Measurements from ENCODE around the gene TTLL4.

DNA sequence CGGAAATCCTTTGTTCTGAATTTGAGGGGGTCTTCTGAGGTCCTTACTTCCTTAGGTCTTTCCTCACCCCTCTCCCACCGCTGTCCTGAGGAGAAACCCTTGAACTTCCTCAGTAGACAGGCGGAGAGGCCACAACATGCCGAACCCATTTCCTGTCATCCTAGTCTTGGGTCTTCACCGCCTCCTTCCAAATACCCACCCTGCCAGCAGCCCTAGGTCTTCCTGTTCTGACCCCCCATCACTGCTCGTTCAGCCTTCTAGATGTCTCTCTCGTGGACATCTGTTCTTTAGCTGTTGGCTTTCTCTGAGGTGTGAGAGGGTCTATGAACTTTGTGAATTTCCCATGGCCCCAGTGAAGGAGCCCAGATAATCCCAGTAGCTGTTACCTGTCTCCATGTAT is 44.1 kb downstream of the TTLL4 start:
- TF ChIP-seq, protein P1, sequence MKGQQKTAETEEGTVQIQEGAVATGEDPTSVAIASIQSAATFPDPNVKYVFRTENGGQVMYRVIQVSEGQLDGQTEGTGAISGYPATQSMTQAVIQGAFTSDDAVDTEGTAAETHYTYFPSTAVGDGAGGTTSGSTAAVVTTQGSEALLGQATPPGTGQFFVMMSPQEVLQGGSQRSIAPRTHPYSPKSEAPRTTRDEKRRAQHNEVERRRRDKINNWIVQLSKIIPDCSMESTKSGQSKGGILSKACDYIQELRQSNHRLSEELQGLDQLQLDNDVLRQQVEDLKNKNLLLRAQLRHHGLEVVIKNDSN (IDR thresholded peaks at IDR 0.05) = no peak
- TF ChIP-seq TAF1 (IDR thresholded peaks at IDR 0.05; ENCODE audit: low read depth) (no peak), EP300 (IDR thresholded peaks at IDR 0.05; ENCODE audit: borderline replicate concordance) (no peak), TCF12 (IDR thresholded peaks at IDR 0.05; ENCODE audit: low read depth) (no peak)
- TF ChIP-seq, protein P2, sequence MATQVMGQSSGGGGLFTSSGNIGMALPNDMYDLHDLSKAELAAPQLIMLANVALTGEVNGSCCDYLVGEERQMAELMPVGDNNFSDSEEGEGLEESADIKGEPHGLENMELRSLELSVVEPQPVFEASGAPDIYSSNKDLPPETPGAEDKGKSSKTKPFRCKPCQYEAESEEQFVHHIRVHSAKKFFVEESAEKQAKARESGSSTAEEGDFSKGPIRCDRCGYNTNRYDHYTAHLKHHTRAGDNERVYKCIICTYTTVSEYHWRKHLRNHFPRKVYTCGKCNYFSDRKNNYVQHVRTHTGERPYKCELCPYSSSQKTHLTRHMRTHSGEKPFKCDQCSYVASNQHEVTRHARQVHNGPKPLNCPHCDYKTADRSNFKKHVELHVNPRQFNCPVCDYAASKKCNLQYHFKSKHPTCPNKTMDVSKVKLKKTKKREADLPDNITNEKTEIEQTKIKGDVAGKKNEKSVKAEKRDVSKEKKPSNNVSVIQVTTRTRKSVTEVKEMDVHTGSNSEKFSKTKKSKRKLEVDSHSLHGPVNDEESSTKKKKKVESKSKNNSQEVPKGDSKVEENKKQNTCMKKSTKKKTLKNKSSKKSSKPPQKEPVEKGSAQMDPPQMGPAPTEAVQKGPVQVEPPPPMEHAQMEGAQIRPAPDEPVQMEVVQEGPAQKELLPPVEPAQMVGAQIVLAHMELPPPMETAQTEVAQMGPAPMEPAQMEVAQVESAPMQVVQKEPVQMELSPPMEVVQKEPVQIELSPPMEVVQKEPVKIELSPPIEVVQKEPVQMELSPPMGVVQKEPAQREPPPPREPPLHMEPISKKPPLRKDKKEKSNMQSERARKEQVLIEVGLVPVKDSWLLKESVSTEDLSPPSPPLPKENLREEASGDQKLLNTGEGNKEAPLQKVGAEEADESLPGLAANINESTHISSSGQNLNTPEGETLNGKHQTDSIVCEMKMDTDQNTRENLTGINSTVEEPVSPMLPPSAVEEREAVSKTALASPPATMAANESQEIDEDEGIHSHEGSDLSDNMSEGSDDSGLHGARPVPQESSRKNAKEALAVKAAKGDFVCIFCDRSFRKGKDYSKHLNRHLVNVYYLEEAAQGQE (IDR thresholded peaks at IDR 0.05; ENCODE audit: low read depth) = no peak
